Neural progenitor cell (in vitro differentiated cells): ENCODE results near the gene JPT2.

Source experiments
- EZH2phosphoT487 ChIP-seq: fragments of 200-600 bp; sonication (generic); IDR thresholded peaks from 2 replicates; pipeline ENCODE4 v1.6.1; 2017; ENCODE audit warnings: antibody characterized with exemption
- TF ChIP-seq, protein P1 (sequence below): fragments of 200-600 bp; sonication (generic); IDR thresholded peaks from 2 replicates; pipeline ENCODE4 v1.5.1; 2017; ENCODE audit warnings: antibody characterized with exemption, mild to moderate bottlenecking

DNA sequence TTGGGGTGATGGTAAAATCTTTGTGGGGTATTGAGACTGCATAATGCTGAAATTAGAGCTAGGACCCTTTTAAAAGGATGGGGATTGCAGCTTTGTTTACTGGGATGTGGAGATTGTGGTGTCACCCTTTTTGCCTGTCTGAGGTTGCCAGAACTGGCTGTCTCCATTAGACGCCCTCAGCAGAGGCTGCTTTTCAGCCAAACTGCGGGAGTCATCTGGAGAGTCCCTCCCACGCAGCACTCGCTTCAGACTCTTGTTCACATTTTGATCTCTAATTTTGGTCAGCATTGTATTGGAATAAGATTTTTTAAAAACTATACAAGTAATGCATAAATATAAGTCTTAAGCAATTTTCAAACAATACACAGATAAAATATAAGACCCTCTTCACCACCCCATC is 27.9 kb upstream of the JPT2 start:
- TF ChIP-seq, protein P1, sequence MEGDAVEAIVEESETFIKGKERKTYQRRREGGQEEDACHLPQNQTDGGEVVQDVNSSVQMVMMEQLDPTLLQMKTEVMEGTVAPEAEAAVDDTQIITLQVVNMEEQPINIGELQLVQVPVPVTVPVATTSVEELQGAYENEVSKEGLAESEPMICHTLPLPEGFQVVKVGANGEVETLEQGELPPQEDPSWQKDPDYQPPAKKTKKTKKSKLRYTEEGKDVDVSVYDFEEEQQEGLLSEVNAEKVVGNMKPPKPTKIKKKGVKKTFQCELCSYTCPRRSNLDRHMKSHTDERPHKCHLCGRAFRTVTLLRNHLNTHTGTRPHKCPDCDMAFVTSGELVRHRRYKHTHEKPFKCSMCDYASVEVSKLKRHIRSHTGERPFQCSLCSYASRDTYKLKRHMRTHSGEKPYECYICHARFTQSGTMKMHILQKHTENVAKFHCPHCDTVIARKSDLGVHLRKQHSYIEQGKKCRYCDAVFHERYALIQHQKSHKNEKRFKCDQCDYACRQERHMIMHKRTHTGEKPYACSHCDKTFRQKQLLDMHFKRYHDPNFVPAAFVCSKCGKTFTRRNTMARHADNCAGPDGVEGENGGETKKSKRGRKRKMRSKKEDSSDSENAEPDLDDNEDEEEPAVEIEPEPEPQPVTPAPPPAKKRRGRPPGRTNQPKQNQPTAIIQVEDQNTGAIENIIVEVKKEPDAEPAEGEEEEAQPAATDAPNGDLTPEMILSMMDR = no peak
- TF ChIP-seq EZH2phosphoT487 = no peak
